Measurements from ENCODE around the gene MORN5.

GRCh38 chr9:122183501-122183900, 23.8 kb downstream of the MORN5 start:
- TF ChIP-seq CTCF (IDR thresholded peaks at IDR 0.05) (no peak), FOSL2 (IDR thresholded peaks at IDR 0.05) (no peak), FOSL2 (CRISPR knock-in tag; IDR thresholded peaks at IDR 0.05) (no peak), POLR2A (IDR thresholded peaks at IDR 0.05; ENCODE audit: low read length) (no peak)
